Gastroesophageal sphincter (tissue), 3 donors: ENCODE measurements around the gene MAN1A1.

ENCODE experiments used
- CTCF ChIP-seq, 4 experiments: fragments of 200-600 bp in 2 of 4; fragments of 450-650 bp in 2 of 4; sonication (generic) in 1 of 4; IDR thresholded peaks; one replicate each; pipeline ENCODE4 v1.5.1; 2017 to 2019; ENCODE audit warnings: antibody characterized with exemption in 4 of 4, mild to moderate bottlenecking in 2 of 4, moderate library complexity in 2 of 4
- EP300 ChIP-seq: sonication (generic); formaldehyde crosslinking; IDR thresholded peaks from one replicate; pipeline ENCODE4 v1.6.1; 2017; ENCODE audit warnings: antibody characterized with exemption, mild to moderate bottlenecking
- POLR2A ChIP-seq, 2 donors: fragments of 450-650 bp; IDR thresholded peaks; one replicate each; pipeline ENCODE4 v1.6.1; 2017; ENCODE audit warnings: antibody characterized with exemption in 2 of 2, mild to moderate bottlenecking in 2 of 2, moderate library complexity in 1 of 2
- POLR2AphosphoS5 ChIP-seq: sonication (generic); formaldehyde crosslinking; IDR thresholded peaks from one replicate; pipeline ENCODE4 v1.6.1; 2017; ENCODE audit warnings: antibody characterized with exemption

- TF ChIP-seq CTCF (IDR thresholded peaks at IDR 0.05) (no peak), EP300 (no peak), POLR2A (IDR thresholded peaks at IDR 0.05) (no peak), POLR2AphosphoS5 (no peak)
Measured at GRCh38 chr6:119323478-119323877, 26.1 kb downstream of the MAN1A1 start.
